HepG2 (cell line): ENCODE measurements around the gene LGR6. TPM values are rescaled to one million over a fixed set of nuclear protein-coding genes. Genes with fewer than 3 reads are reported as not detected.

Source experiments
- ATAC-seq: fragments of 200-7000 bp; cut with Tn5 transposase; 3 replicates; pipeline ENCODE4 v1.9.1; 2020; ENCODE audit warnings: mild to moderate bottlenecking, moderate library complexity
- BruUV-seq: library from RNA; stranded (reverse); fragments of 400-500 nt; replicated peaks from 2 replicates; lab custom pipeline; 2021; lab: Mats Ljungman, UMichigan
- CTCF ChIA-PET: fragments of 300-600 bp; formaldehyde crosslinking; extraction: SDS; loops from one replicate; lab custom pipeline; 2021; ENCODE audit warnings: low total read pairs, inconsistent platforms, low intra/inter-chr PET ratio; lab: Yijun Ruan, JAX
- POLR2A ChIA-PET: fragments of 350-600 bp; sonication (Branson Sonifier 250); formaldehyde crosslinking; loops from one replicate; lab custom pipeline; 2020; ENCODE audit warnings: antibody characterized with exemption, inconsistent platforms; lab: Yijun Ruan, JAX
- DNase-seq: peaks from one replicate; pipeline ENCODE4 v3.0.0-alpha.2; 2015; ENCODE audit warnings: low spot score
- FAIRE-seq: peaks from 3 replicates; lab custom pipeline; 2011; peaks lifted over from hg19 to GRCh38; lab: Jason Lieb, UNC
- H2AFZ ChIP-seq: one replicate; pipeline ENCODE4 v1.6.1; 2011; ENCODE audit warnings: low read length, inconsistent platforms
- H3K27ac ChIP-seq: fragments of 300-600 bp; 3 replicates; pipeline ENCODE4 v1.8.0; 2011; ENCODE audit warnings: mixed run types, mild to moderate bottlenecking, mixed read lengths, low read length, inconsistent platforms; ENCODE audit not compliant: insufficient read depth; ENCODE audit errors: extremely low read length
- H3K27me3 ChIP-seq, 2 experiments: fragments of 200-600 bp in 1 of 2; 2 replicates in 1 of 2; 3 replicates in 1 of 2; pipeline versions ENCODE4 v1.6.0 to v1.8.0; 2011; ENCODE audit warnings: low read length in 2 of 2, mild to moderate bottlenecking in 2 of 2, moderate library complexity in 2 of 2, inconsistent platforms in 1 of 2; ENCODE audit not compliant: insufficient read depth in 2 of 2, control insufficient read depth in 1 of 2
- H3K36me3 ChIP-seq, 2 experiments: fragments of 200-600 bp in 1 of 2; replicated peaks in 1 of 2; 2 replicates in 1 of 2; 3 replicates in 1 of 2; pipeline versions ENCODE4 v1.5.1 to v1.8.0; 2011; ENCODE audit warnings: low read length in 2 of 2, inconsistent platforms in 1 of 2; ENCODE audit not compliant: insufficient read depth in 2 of 2, control insufficient read depth in 1 of 2
- H3K4me1 ChIP-seq: 2 replicates; pipeline ENCODE4 v1.5.1; 2012; ENCODE audit warnings: low read length, inconsistent platforms; ENCODE audit not compliant: insufficient read depth
- H3K4me2 ChIP-seq: 2 replicates; pipeline ENCODE4 v1.6.0; 2011; ENCODE audit warnings: low read depth, low read length, inconsistent platforms
- H3K4me3 ChIP-seq, 3 experiments: fragments of 200-600 bp in 1 of 3; sonication (generic), shearing (Covaris generic) in 1 of 3; replicated peaks in 1 of 3; 2 replicates each; pipeline ENCODE4 v1.5.1; 2011 to 2016; ENCODE audit warnings: low read length in 3 of 3, inconsistent platforms in 2 of 3, low read depth in 2 of 3, mild to moderate bottlenecking in 2 of 3, control low read depth in 1 of 3, mixed read lengths in 1 of 3; ENCODE audit not compliant: insufficient read depth in 1 of 3
- H3K79me2 ChIP-seq: one replicate; pipeline ENCODE4 v1.6.1; 2011; ENCODE audit warnings: low read length, inconsistent platforms; ENCODE audit not compliant: insufficient read depth
- H3K9ac ChIP-seq: 2 replicates; pipeline ENCODE4 v1.6.0; 2011; ENCODE audit warnings: mild to moderate bottlenecking, low read depth, low read length, inconsistent platforms; ENCODE audit not compliant: insufficient read depth
- H3K9me3 ChIP-seq: 2 replicates; pipeline ENCODE4 v1.5.1; 2012; ENCODE audit warnings: mild to moderate bottlenecking, low read length
- H4K20me1 ChIP-seq: 2 replicates; pipeline ENCODE4 v1.6.0; 2011; ENCODE audit warnings: inconsistent platforms, mild to moderate bottlenecking, low read length, moderate library complexity; ENCODE audit not compliant: insufficient read depth
- BRCA1 ChIP-seq: sonication (generic); formaldehyde crosslinking; IDR thresholded peaks from 2 replicates; pipeline ENCODE4 v1.4.0; 2020; ENCODE audit warnings: missing genetic modification reagents
- FOSL1 ChIP-seq: sonication (generic); formaldehyde crosslinking; IDR thresholded peaks from 2 replicates; pipeline ENCODE4 v1.9.0; 2021; ENCODE audit warnings: missing genetic modification reagents, borderline replicate concordance
- HCFC1 ChIP-seq: fragments of 150-350 bp; IDR thresholded peaks from 2 replicates; pipeline ENCODE4 v1.6.1; 2014; ENCODE audit warnings: low read depth, low read length
- KLF13 ChIP-seq: sonication (generic); formaldehyde crosslinking; IDR thresholded peaks from 2 replicates; pipeline ENCODE4 v1.4.0; 2020; ENCODE audit warnings: mild to moderate bottlenecking, missing genetic modification reagents
- LRRFIP1 ChIP-seq: sonication (generic); formaldehyde crosslinking; conservative IDR thresholded peaks from 2 replicates; pipeline ENCODE4 v1.4.0; 2020; ENCODE audit warnings: missing genetic modification reagents
- NFIC ChIP-seq: IDR thresholded peaks from 2 replicates; pipeline ENCODE4 v1.6.1; 2012; ENCODE audit warnings: mild to moderate bottlenecking, low read length, inconsistent platforms
- RBM39 ChIP-seq: fragments of 200-400 bp; formaldehyde crosslinking; IDR thresholded peaks from one replicate; pipeline ENCODE4 v1.6.1; 2018; ENCODE audit warnings: antibody characterized with exemption, mild to moderate bottlenecking, low read depth, low read length; ENCODE audit not compliant: poor library complexity, severe bottlenecking
- SOX13 ChIP-seq, 3 experiments: fragments of 450-650 bp in 1 of 3; sonication (generic) in 1 of 3; formaldehyde crosslinking in 1 of 3; IDR thresholded peaks in 2 of 3; conservative IDR thresholded peaks in 1 of 3; 2 replicates each; pipeline versions ENCODE4 v1.5.0 to v1.6.1; 2016 to 2020; ENCODE audit warnings: antibody characterized with exemption in 1 of 3, mild to moderate bottlenecking in 1 of 3, missing compliant biosample characterization in 1 of 3, missing genetic modification reagents in 1 of 3, moderate library complexity in 1 of 3
- SPEN ChIP-seq: sonication (generic); formaldehyde crosslinking; IDR thresholded peaks from 2 replicates; pipeline ENCODE4 v1.5.1; 2020; ENCODE audit warnings: low read depth, mild to moderate bottlenecking, missing genetic modification reagents
- ZBTB14 ChIP-seq: sonication (generic); formaldehyde crosslinking; IDR thresholded peaks from 2 replicates; pipeline ENCODE4 v1.4.0; 2020; ENCODE audit warnings: missing genetic modification reagents
- ZMAT5 ChIP-seq: sonication (generic); formaldehyde crosslinking; IDR thresholded peaks from 2 replicates; pipeline ENCODE4 v1.5.0; 2020; ENCODE audit warnings: mild to moderate bottlenecking, low read depth, missing genetic modification reagents, borderline replicate concordance
- ZNF570 ChIP-seq: sonication (generic); formaldehyde crosslinking; IDR thresholded peaks from 2 replicates; pipeline ENCODE4 v1.4.0; 2020; ENCODE audit warnings: mild to moderate bottlenecking, missing genetic modification reagents, borderline replicate concordance
- ZNF609 ChIP-seq: sonication (generic); formaldehyde crosslinking; IDR thresholded peaks from 2 replicates; pipeline ENCODE4 v1.4.0; 2020; ENCODE audit warnings: mild to moderate bottlenecking, missing genetic modification reagents, borderline replicate concordance
- ZNF629 ChIP-seq: sonication (generic); formaldehyde crosslinking; conservative IDR thresholded peaks from 2 replicates; pipeline ENCODE4 v1.5.0; 2020; ENCODE audit warnings: missing genetic modification reagents
- ZNF652 ChIP-seq: IDR thresholded peaks from 2 replicates; pipeline ENCODE4 v1.6.1; 2016; ENCODE audit warnings: low read depth, borderline replicate concordance
- ZNF792 ChIP-seq: IDR thresholded peaks from 2 replicates; pipeline ENCODE4 v1.6.1; 2016
- ZNF83 ChIP-seq: sonication (generic); formaldehyde crosslinking; IDR thresholded peaks from 2 replicates; pipeline ENCODE4 v1.4.0; 2020; ENCODE audit warnings: missing genetic modification reagents, mild to moderate bottlenecking, borderline replicate concordance
- WGBS: methylation state at CpG from one replicate; pipeline ENCODE4 v1.1.6; 2017; ENCODE audit warnings: low lambda C conversion rate; 5-methylcytosine and 5-hydroxymethylcytosine counted together
- in situ Hi-C: cut with HindIII; loops from 2 replicates; pipeline ENCODE4 v1.10.0; 2017; ENCODE audit warnings: low pct_unique_long_range_greater_than_20kb; ENCODE audit not compliant: extremely low pct_ligation_motif_present
- intact Hi-C: fragments of 100-400 bp; cut with micrococcal nuclease; formaldehyde crosslinking; loops from one replicate; pipeline ENCODE4 v1.10.0; 2022; ENCODE audit not compliant: unreplicated experiment
- polyA plus RNA-seq, 8 experiments: library from polyadenylated mRNA; depleted of rRNA in 3 of 8; stranded (reverse) in 7 of 8; unstranded in 1 of 8; fragments of >200 nt; fragmentation: Illumina TruSeq in 4 of 8; extraction: Trizol in 4 of 8; gene quantifications; 2 replicates each; pipeline versions ENCODE4 v1.2.1 to v1.2.3, GENCODE V29; 2011 to 2016; ENCODE audit warnings: low read depth in 4 of 8, missing spikeins in 1 of 8, mixed read lengths in 1 of 8; ENCODE audit not compliant: insufficient read depth in 1 of 8
- total RNA-seq, 5 experiments: library from RNA; depleted of rRNA; stranded (reverse); fragments of >200 nt; fragmentation: Illumina TruSeq; extraction: Trizol; gene quantifications; 2 replicates each; pipeline ENCODE4 v1.2.3, GENCODE V29; 2016; ENCODE audit warnings: low read depth in 1 of 5

Gene LGR6
- total and polyA plus RNA-seq, 2 of the 13 experiments (the other 11 are each of a cell fraction or from before 2014, with no cell fraction given): 0.07 TPM; not detected in 1

GRCh38 chr1:202200669-202201068 lies 7.1 kb downstream of the LGR6 start:
- CTCF ChIA-PET: no interaction called here
- no peak for TF ChIP-seq RBM39
- TF ChIP-seq ZNF652 (CRISPR knock-in tag): no peak
- TF ChIP-seq LRRFIP1: no peak
- no peak for TF ChIP-seq NFIC
- TF ChIP-seq SOX13 (IDR thresholded peaks at IDR 0.05): no peak
- TF ChIP-seq SOX13 (CRISPR knock-in tag; conservative IDR thresholded peaks at IDR 0.05 in 1 of 2, IDR thresholded peaks at IDR 0.05 in 1 of 2): no peak
- TF ChIP-seq ZNF609 (CRISPR knock-in tag): no peak
- no peak for TF ChIP-seq SPEN (CRISPR knock-in tag)
- no peak for TF ChIP-seq ZNF83 (CRISPR knock-in tag)
- no peak for TF ChIP-seq ZNF792 (CRISPR knock-in tag)
- no peak for TF ChIP-seq KLF13 (CRISPR knock-in tag)
- no peak for TF ChIP-seq BRCA1 (CRISPR knock-in tag)
- TF ChIP-seq ZNF629 (CRISPR knock-in tag): no peak
- no peak for TF ChIP-seq FOSL1 (CRISPR knock-in tag)
- no peak for TF ChIP-seq ZMAT5
- TF ChIP-seq HCFC1: no peak
- TF ChIP-seq ZBTB14 (CRISPR knock-in tag): no peak
- no peak for TF ChIP-seq ZNF570
- TF ChIP-seq, all 625 proteins: peak for 0
- intact Hi-C loops (no loop called here), in situ Hi-C loops (no loop called here)
- Histone ChIP-seq H3K9ac (no peak overlapping the region), H3K27ac (no peak overlapping the region), H3K4me3 (no peak overlapping the region), H3K36me3 (no peaks in the 10 kb centered on the region), H3K9me3 (no peaks in the 10 kb centered on the region), H3K4me1 (no peaks in the 10 kb centered on the region), H3K4me2 (no peak overlapping the region), H4K20me1 (no peaks in the 10 kb centered on the region), H2AFZ (no peak overlapping the region), H3K79me2 (no peaks in the 10 kb centered on the region), H3K27me3 (peaks cover 2 to 22% of the 10 kb centered on the region in 2 experiments; a peak in 3 of 5 replicates)
- FAIRE-seq: no peak
- 29% methylated on average over 7 of the region's 8 CpGs for WGBS
- ATAC-seq: no peak
- DNase-seq: no peak
- POLR2A ChIA-PET: no interaction called here
- no TSS peak for BruUV-seq
